ENCODE data around the gene NPBWR2.

NPBWR2 gene

GRCh38 chr20:64106981-64107735 lies at the start of gene NPBWR2:
NPBWR2 (minus strand) TSS chr20:64107565; CDS start chr20:64106831, 734 bp downstream.
- H3K4me3 ChIP-seq (ENCODE audit: low read depth, low read length), result no peak within 1 kb of the TSS

- no peak overlapping the region for H3K4me3 ChIP-seq (ENCODE audit: low read depth, low read length)
Measured at GRCh38 chr20:64156136-64156885, 48.9 kb upstream of the NPBWR2 start.

DNA sequence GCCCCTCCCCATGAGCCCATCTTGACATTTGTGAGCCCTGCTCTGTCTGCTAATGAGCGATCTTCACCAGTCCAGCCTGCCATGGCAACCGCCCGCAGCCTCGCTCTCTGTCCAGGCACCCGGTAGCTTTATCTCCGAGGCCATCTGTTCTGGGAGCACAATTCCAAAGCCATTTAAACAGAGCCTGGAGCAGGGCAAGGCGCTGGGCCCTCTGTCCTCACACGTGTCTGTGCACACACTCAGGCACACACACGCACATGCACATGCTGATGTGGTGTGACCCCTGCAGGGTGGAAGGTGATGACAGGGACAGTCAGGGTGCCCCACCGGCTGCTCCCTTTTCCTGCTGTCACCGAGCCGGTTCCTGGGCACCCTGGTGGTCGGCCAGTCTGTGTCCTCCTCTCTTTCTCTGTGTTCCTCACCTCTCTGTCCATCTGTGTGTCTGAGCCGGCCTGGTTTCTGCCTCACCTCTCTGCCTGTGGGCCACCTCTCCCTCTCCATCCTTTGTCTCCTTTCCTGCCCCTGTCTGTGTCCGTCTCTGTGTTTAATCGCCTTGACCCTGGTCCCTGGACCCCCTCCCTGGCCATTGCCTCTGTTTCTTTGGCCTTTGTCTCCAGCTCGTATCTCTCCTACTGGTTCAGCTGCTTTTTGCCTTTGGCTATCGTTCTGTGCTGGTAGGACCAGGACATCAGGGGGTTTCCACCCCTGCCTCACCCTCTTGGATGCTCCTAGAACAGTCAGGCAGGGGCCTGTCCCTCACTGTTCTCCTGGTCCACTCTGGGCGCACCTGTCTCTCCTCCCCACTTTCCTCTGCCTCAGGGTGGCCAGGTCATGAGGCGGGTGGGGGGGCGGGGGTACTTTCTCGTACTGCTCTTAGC lies 48.1 kb upstream of the NPBWR2 start:
- H3K4me3 ChIP-seq (ENCODE audit: low read depth, low read length), result no peak overlapping the region

GRCh38 chr20:64154590-64155257 lies 47.4 kb upstream of the NPBWR2 start:
- H3K4me3 ChIP-seq (ENCODE audit: low read depth, low read length), result no peak overlapping the region

DNA sequence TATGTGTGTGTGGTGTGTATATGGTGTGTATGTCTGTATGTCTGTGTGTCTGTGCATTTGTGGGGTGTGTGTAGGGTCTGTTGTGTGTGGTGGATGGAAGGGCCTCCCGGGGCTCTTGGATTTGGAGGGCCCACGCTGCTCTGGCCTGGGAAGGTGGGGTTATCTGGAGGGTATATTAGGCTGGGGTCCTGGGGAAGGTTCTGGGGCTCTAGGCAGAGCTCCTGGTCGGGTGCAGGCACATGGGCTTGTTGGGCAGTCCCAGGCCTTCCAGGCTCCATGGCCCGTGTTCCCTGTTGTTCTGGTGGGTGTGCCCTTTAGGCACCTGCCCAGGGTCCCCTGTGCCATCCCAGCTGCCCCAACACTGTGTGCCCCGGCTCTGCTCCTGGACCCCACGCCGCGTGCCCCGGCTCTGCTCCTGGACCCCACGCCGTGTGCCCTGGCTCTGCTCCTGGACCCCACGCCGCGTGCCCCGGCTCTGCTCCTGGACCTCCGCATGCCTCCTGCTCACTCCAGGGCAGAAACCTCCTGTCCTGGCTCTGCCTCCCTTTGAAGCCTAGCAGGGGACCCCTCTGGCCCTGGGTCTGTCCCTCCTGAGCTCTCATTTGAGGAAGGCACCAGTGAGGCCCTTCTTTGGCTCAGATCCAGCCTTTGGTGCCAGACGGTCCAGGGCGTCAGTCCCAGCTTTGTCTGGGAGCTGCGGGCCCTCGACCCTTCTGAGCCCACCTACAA lies 46.7 kb upstream of the NPBWR2 start:
- H3K4me3 ChIP-seq (ENCODE audit: low read depth, low read length), result no peak overlapping the region

GRCh38 chr20:64153410-64153809 lies 46.0 kb upstream of the NPBWR2 start:
- no peak overlapping the region for H3K4me3 ChIP-seq (ENCODE audit: low read depth, low read length)

DNA sequence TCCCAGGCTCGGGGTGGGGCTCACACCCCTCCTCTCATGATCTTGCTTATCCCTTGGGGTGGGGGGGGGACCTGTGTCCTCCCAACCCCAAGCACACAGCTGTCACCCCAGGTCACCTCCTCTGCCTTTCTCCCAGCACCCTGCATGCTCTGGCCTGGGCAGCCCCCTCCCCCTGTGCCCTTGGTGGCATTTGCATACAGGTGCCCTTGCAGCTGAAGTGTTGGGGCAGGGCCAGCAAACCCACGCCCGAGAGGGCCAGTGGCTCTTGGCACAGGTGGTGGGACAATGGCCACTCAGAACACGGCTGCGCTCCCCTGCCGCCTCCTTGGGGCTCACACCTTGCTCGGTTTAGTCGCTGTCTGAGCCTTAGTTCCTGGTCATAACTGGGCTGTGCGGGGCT lies 45.5 kb upstream of the NPBWR2 start:
- no peak overlapping the region for H3K4me3 ChIP-seq (ENCODE audit: low read depth, low read length)

- H3K4me3 ChIP-seq (ENCODE audit: low read depth, low read length), result no peak overlapping the region
Measured at GRCh38 chr20:64151633-64152530, 44.5 kb upstream of the NPBWR2 start.

DNA sequence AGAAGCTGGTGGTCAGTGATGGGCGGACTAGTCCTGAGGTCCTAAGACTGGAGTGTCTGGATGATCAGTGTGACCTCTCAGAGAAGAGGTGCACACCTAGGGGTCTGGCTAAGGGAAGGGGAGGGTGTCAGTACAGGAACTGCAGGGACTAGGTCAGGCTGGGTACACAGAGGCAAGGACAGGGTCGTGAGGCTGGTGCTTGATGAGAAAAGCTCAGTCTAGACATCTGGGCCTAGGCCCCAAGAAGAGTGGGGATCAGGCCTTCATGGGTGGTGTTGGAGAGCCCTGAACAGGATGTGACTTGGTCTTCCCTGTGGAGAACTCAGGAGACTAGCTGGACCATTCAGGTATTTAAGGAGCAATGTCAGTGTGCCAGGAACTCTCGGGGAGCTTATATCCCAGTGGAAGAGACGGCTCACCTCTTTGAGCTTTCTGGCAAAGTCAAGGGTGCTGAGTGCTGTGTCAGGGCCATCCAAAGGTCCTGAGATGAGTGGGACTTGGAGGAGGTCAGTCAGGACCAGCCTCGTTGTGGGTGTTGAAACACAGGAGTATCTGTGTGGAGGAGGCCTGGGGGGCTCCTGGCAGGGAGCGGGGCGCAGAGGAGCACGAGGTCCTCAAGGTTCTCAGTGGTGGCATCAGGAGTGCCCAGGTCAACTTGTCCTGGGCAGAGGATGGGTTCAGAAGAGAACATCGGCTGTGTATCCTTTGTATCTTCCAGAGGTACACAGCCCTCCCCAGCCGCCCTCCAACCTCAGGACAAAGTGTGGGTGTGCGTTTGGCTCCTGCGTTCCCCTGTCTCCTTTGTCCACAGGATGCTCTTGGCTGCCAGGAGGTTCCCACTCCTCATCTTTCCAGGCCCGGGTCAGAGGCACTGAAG lies 43.6 kb upstream of the NPBWR2 start:
- no peak overlapping the region for H3K4me3 ChIP-seq (ENCODE audit: low read depth, low read length)

DNA sequence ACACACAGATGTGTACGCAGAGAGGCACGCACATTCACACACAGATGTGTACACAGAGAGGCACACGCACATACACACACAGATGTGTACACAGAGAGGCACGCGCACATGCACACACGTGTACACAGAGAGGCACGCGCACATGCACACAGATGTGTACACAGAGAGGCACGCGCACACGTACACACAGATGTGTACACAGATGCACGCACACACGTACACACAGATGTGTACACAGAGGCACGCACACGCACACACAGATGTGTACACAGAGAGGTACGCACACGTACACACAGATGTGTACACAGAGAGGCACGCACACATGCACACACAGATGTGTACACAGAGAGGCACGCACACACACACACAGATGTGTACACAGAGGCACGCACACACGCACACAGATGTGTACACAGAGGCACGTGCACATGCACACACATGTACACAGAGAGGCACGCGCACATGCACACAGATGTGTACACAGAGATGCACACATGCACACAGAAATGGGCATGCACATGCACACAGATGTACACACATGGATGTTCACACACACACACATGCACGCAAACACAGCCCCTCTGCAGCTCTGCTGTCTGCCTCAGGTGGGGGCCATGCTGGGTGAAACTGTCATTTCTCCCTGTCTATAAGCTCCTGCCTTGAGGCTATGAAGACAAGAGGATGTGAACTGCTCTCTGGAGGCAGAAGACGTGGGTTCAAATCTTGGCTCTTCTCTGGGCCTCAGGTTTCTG lies 42.6 kb upstream of the NPBWR2 start:
- no peak overlapping the region for H3K4me3 ChIP-seq (ENCODE audit: low read depth, low read length)

DNA sequence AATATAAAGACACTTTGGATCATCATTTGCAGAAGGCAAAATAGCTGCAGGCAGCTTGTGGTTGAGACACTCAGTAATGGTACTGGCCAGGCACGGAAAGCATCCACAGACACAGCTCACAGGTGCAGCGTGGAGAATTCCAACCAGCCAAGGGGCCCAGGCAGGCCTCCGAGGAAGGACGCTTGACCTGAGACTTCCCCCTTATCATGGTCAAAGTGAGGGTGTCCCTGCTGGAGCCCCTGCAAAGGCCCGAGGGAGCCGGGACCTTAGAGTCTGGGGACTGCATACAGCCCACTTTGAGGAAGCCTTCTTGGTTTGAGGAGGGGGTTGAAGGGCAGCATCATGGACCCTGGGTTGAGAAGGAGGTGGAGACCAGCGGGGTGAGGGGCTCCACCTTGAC lies 41.8 kb upstream of the NPBWR2 start:
- no peak overlapping the region for H3K4me3 ChIP-seq (ENCODE audit: low read depth, low read length)

GRCh38 chr20:64148581-64148980 lies 41.2 kb upstream of the NPBWR2 start:
- no peak overlapping the region for H3K4me3 ChIP-seq (ENCODE audit: low read depth, low read length)

GRCh38 chr20:64146936-64147477 lies 39.6 kb upstream of the NPBWR2 start:
- no peak overlapping the region for H3K4me3 ChIP-seq (ENCODE audit: low read depth, low read length)

DNA sequence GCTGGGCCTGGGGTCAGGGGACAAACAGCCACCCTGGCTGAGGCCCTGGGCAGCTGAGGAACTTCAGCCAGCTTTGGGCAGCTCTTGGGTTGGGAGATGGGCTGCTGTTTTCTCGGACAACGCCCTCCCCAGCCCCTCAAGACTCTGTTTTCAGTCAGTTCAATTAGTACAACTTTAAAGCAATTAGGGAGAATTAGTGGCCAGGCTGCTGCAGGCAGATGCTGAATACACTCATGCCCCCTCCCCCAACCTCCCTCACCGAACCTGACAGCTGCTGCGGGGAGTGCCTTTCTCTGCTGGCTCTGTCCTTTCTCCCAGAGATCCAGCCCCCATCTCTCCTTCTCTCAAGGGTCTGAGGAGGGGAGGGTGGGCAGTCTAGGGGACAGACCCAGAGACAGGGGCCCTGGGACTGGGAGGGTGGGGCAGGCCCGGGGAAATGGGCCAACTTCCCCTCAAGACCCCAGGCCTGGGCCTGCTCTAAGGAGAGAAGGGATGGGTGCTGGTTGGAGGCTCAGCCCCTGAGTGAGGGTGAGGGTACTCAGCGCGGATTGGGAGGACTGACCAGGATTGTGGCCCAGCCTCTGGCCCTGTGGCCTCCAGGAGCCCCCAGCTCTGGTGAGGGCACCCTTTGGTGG lies 39.1 kb upstream of the NPBWR2 start:
- H3K4me3 ChIP-seq (ENCODE audit: low read depth, low read length), result no peak overlapping the region

DNA sequence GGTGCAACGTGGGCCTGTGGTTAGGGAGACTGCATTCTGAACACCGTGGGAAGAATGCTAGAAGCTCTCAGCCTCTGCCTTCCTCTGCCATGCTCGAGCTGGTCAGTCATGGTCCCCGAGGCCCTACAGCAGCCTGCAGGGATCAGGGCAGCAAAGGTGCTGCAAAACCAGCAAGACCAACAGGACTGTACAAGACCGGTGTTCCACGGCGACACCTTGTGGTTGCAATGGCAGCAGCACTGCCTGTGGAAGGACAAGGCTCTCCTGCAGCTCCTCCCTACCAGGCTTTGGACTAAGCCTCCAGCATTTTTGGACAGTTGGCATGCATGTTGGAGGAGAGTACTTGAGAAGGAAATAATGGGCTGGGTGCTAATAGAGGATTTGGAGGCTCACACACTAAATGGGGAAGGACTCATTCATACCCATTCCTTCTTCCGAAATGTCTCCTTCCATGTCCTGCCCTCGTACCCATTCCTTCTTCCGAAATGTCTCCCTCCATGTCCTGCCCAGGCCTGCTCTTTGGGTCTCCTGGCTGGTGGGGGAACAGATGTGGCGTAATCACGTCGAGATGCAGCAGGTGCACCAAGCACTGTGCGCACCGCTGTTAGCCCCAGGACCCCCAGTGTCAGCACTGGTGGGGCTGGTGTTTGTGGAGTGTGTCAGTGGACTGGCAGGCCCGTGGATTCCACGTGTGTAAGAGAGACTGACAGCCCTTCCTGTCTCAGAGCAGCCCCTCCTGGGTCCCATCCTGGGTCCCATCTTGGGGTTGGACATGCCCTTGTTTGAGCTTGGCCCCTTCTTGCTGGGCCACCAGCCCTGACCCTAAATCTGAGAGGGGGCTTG lies 38.3 kb upstream of the NPBWR2 start:
- no peak overlapping the region for H3K4me3 ChIP-seq (ENCODE audit: low read depth, low read length)
